GM19035 (cell line): Measurements from ENCODE around the gene ATRIP.
"Not testable (repeated sequence)": the region's sequence is repeated elsewhere in the genome, so short reads cannot be mapped to it uniquely, and the experiment has no call there.

Source experiments
- ATAC-seq: cut with Tn5 transposase; IDR thresholded peaks from one replicate; pipeline ENCODE4 v1.9.1; 2021; ENCODE audit not compliant: unreplicated experiment

ATRIP gene

GRCh38 chr3:48467110-48467454 lies 20.5 kb downstream of the ATRIP start:
- no peak for ATAC-seq

DNA sequence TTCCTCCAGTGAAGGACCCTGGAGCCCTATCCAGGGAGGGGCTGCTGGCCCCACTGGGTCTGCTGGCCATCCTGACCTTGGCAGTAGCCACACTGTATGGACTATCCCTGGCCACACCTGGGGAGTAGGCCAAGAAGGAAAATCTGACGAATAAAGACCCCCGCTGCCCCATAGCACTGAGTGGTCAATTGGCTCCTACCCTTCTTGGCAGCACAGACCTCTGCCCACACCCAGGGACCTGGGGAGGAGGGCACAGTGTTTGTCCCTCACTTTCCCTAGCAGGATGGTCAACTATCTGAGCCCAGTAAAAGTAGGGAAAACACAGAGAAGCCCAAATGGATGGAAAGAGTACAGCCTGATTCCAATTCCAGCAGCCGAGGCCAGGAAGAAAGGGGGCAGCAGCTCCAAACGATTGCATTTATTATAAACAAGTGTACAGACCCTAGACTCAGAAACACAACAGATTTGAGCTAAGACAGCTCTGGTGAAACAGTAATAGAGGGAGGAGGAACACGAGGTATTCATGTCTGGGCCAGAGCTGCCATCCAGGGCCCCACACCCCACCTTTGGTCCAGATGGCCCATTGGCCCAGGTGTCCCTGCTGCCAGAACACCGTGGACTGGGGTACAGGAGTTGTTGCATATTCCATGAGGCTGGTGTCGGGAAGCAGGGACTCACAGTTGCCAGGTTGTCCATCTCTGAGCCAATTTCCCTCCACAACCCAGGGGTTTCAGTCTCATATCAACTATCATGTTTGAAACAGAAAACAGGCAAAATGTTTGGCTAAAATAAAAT lies 21.1 kb downstream of the ATRIP start:
- ATAC-seq: no peak

DNA sequence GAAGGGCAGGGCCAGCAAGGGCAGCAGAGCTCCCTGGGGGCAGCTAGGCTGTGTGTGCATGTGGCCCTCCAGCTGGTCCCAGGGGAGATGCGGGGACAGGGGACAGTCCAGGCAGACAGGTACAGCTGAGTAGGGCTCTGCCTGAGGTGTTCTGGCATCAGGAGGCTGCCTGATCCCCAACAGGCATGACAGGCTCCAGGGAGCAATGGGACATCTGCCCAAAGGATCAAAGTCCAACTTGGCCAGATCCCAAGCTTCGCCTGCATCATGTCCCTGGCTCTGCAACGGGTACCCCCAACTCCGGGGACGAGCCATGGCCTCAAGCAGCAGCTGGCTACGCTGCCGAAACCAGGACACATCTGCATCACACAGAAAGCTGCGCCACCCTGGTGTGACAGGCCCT lies 21.8 kb downstream of the ATRIP start:
- ATAC-seq: no peak

DNA sequence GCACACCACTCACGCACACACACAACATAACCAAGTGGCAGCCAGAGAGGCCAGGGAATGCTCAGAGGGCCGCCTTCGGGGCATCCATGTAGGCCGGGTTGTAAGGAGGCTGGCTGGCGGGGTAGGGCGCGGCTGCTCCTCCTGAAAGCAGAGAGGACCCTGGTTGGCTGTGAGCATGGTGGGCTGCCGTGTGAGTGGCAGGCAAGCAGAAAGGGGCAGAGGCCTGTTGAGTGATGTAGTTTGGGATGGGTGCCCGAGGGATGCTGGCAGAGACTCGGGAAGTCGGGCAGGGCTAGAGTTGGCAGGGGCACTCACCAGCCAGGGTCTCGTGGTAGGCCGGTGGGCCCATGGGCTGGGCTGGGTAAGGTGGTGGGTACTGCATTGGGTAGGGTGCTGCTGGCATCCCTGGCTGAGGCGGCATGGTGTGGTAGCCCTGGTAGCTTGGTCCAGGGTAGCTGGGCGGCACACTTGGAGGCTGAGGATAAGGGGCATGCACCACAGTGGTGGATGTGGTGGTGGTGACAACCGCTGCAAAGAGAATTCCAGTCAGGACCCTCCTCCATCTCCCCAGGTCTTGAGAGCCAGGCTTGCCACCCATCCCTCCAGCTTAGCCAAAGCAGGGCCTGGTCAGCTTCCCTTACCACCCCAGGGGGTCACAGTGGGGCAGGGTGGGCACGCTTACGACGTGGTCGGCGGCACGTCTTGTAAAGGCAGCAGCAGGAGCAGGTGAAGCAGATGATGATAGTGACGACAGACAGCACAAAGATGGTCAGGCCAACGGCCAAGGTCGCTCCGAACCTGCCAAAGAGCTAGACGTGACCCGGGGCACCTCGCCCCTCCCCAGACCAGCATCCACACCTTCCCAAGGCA lies 22.7 kb downstream of the ATRIP start:
- ATAC-seq: no peak

DNA sequence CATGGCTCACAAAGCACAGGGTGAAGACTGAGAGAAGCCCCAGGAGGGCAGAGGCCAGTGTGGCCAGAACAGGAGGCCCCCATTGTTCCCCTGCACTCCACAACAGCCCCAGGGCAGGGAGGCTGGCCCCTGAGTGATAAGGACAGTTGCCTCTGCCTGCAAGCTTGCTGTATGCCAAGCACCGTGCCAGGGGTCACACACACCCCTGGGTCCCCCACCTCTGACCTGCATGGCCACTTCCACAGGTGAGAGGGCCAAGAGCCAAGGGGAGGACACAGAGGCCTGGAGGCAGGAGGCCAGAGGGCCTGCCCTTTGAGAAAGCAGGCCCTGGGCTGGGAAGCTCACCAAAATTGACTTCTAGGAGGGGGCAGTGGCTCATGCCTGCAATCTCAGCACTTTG lies 23.7 kb downstream of the ATRIP start:
- no peak for ATAC-seq

DNA sequence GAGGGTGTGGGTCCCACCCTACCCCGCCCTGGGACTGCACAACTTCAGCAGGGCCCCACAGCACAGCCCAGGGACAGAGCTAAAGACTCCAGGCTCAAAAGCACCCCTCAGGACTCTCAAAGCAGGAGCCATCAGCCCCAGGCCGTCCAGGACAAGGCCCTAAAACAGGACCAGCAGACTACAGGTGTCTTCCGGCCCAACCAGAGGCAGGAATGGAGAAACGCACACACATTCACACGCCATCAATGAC lies 26.1 kb downstream of the ATRIP start:
- no peak for ATAC-seq

GRCh38 chr3:48472923-48473616 lies 26.5 kb downstream of the ATRIP start:
- ATAC-seq: peak; percentile 78

GRCh38 chr3:48473617-48473952 lies 27.0 kb downstream of the ATRIP start:
- no peak for ATAC-seq

- ATAC-seq: not testable (repeated sequence)
These were observed 27.5 kb downstream of the ATRIP start for GRCh38 chr3:48474031-48474430.

DNA sequence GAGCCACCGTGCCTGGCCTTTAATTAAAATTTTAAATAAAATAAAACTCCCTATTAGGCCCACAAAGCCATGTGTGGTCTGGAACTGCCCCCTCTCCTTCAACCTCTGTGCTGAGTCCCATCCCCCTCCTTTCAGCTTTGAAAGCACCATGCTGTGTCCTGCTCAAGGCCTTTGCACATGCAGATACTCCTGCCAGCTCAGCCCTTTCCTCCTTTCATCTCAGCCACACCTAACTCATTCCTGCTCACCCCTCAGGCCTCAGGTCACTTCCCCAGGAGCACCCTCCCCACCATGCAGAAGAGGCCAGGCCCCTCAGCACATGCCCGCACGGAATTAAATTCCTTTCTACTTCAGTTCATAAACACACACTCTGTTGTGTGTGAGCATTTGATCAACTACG lies 28.1 kb downstream of the ATRIP start:
- no peak for ATAC-seq

DNA sequence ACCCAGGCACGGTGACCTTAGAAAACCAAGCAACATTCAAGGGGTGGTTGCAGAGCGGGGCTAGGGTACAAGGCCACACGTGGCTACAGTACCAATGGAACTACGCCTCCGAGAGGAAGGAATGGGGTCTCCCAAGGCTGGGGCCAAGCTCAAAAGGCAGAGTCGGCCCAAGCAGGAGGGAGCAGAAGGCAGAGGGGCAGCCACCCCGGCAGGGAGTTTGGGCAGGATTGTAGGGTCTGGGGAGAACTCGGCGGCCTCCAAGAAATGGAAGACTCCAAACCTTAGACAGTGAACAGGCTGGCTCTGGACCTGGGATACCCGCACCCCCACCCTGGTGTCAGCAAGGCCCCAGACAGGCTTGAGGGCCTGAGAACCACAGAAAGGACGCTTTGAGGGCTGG lies 28.7 kb downstream of the ATRIP start:
- ATAC-seq: no peak

DNA sequence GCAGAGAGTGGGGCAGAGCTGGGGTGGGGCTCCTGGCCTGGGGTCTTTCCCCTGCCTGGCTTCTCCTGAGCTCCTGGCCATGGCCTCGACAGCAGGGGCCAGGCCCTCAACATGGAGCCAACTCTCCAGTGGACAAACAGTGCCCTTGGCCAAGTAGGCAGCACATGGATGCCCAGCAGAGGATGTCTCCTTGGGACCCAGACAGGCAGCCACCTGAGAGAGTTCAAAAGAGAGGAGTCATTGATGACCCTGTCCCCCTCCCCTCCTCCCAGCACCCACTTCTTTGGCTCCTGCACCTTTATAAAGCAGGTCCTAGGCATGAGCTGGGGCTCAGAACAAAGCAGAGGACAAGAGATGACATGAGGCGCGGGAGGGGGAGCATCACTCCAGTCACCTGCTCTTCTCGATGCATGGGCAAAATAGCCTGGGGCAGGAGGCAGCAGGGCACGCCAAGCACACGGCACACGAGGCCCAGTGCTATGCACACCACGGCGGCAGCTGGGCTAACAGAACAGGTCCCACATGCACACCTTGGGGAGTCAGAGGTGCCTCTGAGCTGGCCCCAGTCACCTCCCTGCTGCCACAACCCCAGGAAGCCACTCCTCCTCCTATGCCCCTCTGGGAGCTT lies 30.0 kb downstream of the ATRIP start:
- no peak for ATAC-seq

DNA sequence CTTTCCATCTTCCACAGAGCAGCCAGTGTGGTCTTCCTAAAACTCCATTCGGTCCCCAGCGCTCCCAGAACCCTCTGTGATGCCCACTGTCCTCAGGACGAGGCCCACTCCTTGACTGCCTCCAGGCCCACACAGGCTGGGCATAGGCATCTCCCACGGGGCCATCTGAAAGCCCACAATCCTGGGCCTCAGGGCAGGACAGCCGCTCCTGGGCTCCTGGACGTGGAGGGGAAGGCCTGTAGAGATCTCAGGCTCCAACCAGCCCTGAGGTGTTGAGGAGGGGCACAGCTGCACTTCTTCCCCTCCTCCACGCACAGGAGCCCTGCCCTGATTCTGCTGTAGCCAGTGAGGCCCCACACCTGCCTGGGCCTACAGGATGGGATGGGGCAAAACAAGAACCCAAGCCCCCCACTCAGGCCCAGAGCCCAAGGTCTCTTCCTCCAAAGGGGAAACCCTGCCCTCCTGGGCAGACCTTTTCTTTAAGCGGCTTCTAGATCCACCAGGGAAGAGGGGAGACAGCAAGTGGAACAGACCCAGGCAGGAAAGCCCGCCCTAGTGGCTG lies 31.5 kb downstream of the ATRIP start:
- ATAC-seq: no peak

- ATAC-seq: no peak
These were observed 32.4 kb downstream of the ATRIP start for GRCh38 chr3:48478626-48479555.

- not testable (repeated sequence) for ATAC-seq
These were observed 34.4 kb downstream of the ATRIP start for GRCh38 chr3:48480891-48481290.

DNA sequence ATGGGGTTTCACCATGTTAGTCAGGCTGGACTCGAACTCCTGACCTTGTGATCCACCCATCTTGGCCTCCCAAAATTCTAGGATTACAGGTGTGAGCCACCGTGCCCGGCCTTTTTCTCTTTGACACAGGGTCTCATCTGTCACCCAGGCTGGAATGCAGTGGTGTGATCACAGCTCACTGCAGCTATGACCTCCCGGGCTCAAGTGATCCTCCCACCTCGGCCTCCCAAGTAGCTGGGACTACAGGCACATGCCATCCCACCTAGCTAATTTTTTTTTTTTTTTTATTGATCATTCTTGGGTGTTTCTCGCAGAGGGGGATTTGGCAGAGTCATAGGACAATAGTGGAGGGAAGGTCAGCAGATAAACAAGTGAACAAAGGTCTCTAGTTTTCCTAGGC lies 36.3 kb downstream of the ATRIP start:
- ATAC-seq: not testable (repeated sequence)

DNA sequence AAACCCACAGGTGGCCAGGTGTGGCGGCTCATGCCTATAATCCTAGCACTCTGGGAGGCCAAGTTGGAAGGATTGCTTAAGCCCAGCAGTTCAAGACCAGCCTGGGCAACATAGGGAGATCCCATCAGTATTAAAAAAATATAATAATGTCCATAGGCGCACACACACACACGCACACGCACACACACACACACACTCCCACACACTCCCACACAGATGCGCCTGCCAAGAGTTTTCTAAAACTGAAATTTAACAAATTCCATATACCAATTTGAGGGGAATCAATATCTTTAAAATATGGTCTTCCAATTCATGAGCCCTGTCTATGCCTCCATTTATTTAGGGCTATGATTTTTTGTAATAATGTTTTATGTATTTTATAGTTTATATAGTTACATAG lies 40.4 kb downstream of the ATRIP start:
- no peak for ATAC-seq

GRCh38 chr3:48492461-48493202 lies 46.1 kb downstream of the ATRIP start:
- ATAC-seq: no peak

DNA sequence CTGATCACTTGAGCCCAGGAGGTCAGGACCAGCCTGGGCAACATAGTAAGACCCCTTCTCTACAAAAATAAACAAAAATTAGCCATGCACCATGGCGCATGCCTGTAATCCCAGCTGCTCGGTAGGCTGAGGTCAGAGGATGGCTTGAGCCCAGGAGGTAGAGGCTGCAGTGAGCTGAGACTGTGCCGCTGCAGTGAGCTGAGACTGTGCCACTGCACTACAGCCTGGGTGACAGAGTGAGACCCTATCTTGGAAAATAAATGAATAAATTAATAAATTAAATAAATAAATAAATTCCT lies 46.6 kb downstream of the ATRIP start:
- no peak for ATAC-seq

- ATAC-seq: no peak
These were observed 54.1 kb downstream of the ATRIP start for GRCh38 chr3:48500656-48501055.
